Activated naive CD8-positive, alpha-beta T cell (primary cell): ENCODE data around the gene BSN.

Experiments
- H3K27ac Mint-ChIP-seq: one replicate; pipeline ENCODE4 v1.8.0; 2021; ENCODE audit warnings: mixed read lengths
- H3K27me3 Mint-ChIP-seq: one replicate; pipeline ENCODE4 v1.8.0; 2021; ENCODE audit warnings: mixed read lengths
- H3K36me3 Mint-ChIP-seq: one replicate; pipeline ENCODE4 v1.8.0; 2021; ENCODE audit warnings: mixed read lengths
- H3K4me1 Mint-ChIP-seq: one replicate; pipeline ENCODE4 v1.8.0; 2021; ENCODE audit warnings: low read depth, mixed read lengths
- H3K4me3 Mint-ChIP-seq: one replicate; pipeline ENCODE4 v1.8.0; 2021; ENCODE audit warnings: mild to moderate bottlenecking, mixed read lengths
- H3K9me3 Mint-ChIP-seq: one replicate; pipeline ENCODE4 v1.8.0; 2021; ENCODE audit warnings: low read depth, mixed read lengths

Gene BSN

DNA sequence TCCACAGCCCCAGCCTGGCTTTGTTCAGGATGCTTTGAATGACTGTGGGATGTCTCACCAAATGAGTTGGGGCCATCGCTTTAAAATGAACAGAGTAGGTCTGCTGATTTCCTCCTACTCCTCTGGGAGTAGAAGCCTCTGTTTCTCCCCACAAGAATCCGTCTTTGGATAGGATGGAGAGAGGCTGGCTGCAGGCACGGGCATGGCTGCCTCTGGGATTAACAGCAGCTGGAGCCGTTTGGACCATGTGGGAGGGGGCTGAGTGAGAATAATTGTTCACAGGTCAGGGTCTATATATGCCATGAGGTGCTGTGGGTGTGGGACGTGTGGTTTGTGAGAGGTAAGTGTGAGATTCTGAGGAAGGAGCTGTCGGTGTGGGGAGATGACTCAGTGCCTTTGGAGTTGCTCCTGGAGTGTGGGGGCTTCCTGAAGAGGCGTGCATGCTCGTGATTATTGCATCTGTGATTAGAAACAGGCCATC, 71.9 kb downstream of the BSN start:
- no peak overlapping the region for H3K4me3 Mint-ChIP-seq
- peaks cover 9% of the 10 kb centered on the region for H3K36me3 Mint-ChIP-seq
- no peaks in the 10 kb centered on the region for H3K9me3 Mint-ChIP-seq
- no peak overlapping the region for H3K27ac Mint-ChIP-seq
- peaks cover 4% of the 10 kb centered on the region for H3K4me1 Mint-ChIP-seq
- no peaks in the 10 kb centered on the region for H3K27me3 Mint-ChIP-seq

- Mint-ChIP-seq H3K27me3 (no peaks in the 10 kb centered on the region), H3K9me3 (no peaks in the 10 kb centered on the region), H3K36me3 (peaks cover 9% of the 10 kb centered on the region), H3K27ac (no peak overlapping the region), H3K4me3 (no peak overlapping the region), H3K4me1 (peaks cover 4% of the 10 kb centered on the region)
These were observed 72.5 kb downstream of the BSN start for GRCh38 chr3:49626796-49627195.

- peaks cover 4% of the 10 kb centered on the region for H3K4me1 Mint-ChIP-seq
These were observed 73.4 kb downstream of the BSN start for GRCh38 chr3:49627634-49628033.

DNA sequence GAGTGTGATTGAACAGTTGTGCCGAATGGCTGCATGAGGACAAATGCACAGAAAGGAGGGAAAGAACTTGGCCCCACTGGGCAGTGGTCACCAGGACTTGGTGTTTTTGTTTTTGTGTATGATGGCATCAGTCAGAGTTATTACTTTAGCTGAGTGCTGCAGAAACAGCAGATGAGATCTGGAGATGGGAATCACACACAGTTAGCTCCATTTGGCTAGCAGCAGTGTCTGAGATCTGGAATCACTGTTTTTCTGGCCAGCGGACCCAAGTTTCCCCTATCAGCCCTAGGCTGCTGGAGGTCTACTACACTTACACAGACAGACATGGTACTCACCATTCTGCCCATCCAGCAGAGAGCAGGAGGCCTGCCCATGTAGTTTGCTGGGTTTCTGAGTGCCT, 74.0 kb downstream of the BSN start:
- Mint-ChIP-seq H3K9me3 (no peaks in the 10 kb centered on the region), H3K4me3 (no peak overlapping the region), H3K36me3 (peaks cover 9% of the 10 kb centered on the region), H3K27me3 (no peaks in the 10 kb centered on the region), H3K27ac (no peak overlapping the region), H3K4me1 (peaks cover 4% of the 10 kb centered on the region)

More at GRCh38 chr3:49627634-49628033, 73.4 kb downstream of the BSN start:
- Mint-ChIP-seq H3K36me3 (peaks cover 9% of the 10 kb centered on the region), H3K27me3 (no peaks in the 10 kb centered on the region), H3K27ac (no peak overlapping the region), H3K4me3 (no peak overlapping the region), H3K9me3 (no peaks in the 10 kb centered on the region)

GRCh38 chr3:49629451-49629850, 75.2 kb downstream of the BSN start:
- peaks cover 4% of the 10 kb centered on the region for H3K4me1 Mint-ChIP-seq
- no peak overlapping the region for H3K4me3 Mint-ChIP-seq
- H3K27ac Mint-ChIP-seq, result no peak overlapping the region
- H3K36me3 Mint-ChIP-seq, result peaks cover 9% of the 10 kb centered on the region
- H3K27me3 Mint-ChIP-seq, result no peaks in the 10 kb centered on the region
- H3K9me3 Mint-ChIP-seq, result no peaks in the 10 kb centered on the region

DNA sequence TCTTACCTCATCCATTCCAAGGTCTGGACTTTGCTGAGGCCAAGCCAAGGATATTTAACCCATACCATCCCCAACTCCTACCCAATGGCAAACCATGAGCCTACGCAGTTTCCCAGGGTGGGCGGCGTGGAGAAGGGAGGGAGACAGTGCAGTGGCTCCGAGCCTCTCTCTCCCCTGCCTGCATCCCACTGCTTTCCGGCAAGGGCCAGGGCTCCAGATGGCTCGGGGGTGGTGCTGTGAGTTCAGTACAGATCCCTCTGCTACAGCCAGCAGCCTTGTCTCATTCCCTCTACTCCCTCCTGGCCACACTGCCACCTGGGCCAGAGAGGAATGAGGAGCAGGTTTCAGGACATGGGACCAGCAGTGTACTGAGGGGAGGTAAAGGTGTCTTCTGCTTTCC, 75.6 kb downstream of the BSN start:
- no peak overlapping the region for H3K27ac Mint-ChIP-seq
- no peaks in the 10 kb centered on the region for H3K27me3 Mint-ChIP-seq
- peaks cover 4% of the 10 kb centered on the region for H3K4me1 Mint-ChIP-seq
- H3K9me3 Mint-ChIP-seq, result no peaks in the 10 kb centered on the region
- peaks cover 9% of the 10 kb centered on the region for H3K36me3 Mint-ChIP-seq
- no peak overlapping the region for H3K4me3 Mint-ChIP-seq

- Mint-ChIP-seq H3K36me3 (peaks cover 7% of the 10 kb centered on the region), H3K27ac (no peak overlapping the region), H3K4me3 (no peak overlapping the region), H3K27me3 (no peaks in the 10 kb centered on the region), H3K4me1 (peaks cover 4% of the 10 kb centered on the region), H3K9me3 (no peaks in the 10 kb centered on the region)
These were observed 76.5 kb downstream of the BSN start for GRCh38 chr3:49630784-49631183.

DNA sequence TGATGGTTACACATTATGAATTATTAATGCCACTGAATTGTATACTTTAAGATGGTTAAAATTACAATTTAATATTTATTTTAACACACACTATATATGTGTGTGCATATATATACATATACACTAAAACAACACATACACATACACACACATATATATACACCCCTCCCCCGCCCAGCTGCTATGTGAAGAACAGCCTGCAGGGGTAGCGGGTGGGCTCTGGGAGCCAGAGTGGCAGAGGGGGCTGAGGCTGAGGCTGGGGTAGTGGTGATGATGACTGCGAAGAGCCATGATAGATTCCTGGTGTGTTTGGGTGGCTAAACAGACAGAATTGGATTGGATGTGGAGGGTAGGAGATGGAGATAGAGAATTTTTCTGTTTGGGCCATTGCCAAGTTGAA, 80.5 kb downstream of the BSN start:
- Mint-ChIP-seq H3K27me3 (no peaks in the 10 kb centered on the region), H3K27ac (no peak overlapping the region), H3K4me3 (no peak overlapping the region), H3K4me1 (no peaks in the 10 kb centered on the region), H3K36me3 (peaks cover 3% of the 10 kb centered on the region), H3K9me3 (no peaks in the 10 kb centered on the region)

- no peaks in the 10 kb centered on the region for H3K36me3 Mint-ChIP-seq
These were observed 82.8 kb downstream of the BSN start for GRCh38 chr3:49636883-49637609.

DNA sequence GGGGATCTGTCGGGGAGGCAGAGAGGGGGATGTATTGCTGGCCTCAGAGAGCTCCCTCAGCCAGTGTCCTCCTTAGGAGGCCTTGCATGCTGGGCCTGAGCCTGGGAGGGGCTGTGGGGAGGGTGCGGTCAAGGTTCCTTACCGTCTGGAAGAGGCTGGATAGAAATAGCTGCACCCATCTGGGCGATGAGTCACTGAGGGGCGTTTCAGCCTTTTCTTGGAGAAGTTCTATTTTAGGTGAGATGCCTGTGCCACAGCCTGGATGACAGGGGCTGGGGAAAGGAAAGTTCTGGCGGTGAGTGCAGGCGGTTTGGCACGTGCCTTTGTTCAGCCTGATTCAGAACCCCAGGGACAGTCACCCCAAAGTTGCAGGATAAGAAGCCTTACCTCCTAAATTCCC, 84.2 kb downstream of the BSN start:
- H3K27ac Mint-ChIP-seq, result no peak overlapping the region
- no peaks in the 10 kb centered on the region for H3K27me3 Mint-ChIP-seq
- H3K4me3 Mint-ChIP-seq, result no peak overlapping the region
- no peaks in the 10 kb centered on the region for H3K4me1 Mint-ChIP-seq
- no peaks in the 10 kb centered on the region for H3K9me3 Mint-ChIP-seq
- H3K36me3 Mint-ChIP-seq, result no peaks in the 10 kb centered on the region

More at GRCh38 chr3:49636883-49637609, 82.8 kb downstream of the BSN start:
- no peaks in the 10 kb centered on the region for H3K4me1 Mint-ChIP-seq
- H3K27me3 Mint-ChIP-seq, result no peaks in the 10 kb centered on the region
- H3K9me3 Mint-ChIP-seq, result no peaks in the 10 kb centered on the region
- no peak overlapping the region for H3K27ac Mint-ChIP-seq
- H3K4me3 Mint-ChIP-seq, result no peak overlapping the region

- Mint-ChIP-seq H3K9me3 (no peaks in the 10 kb centered on the region), H3K27ac (no peak overlapping the region), H3K4me1 (no peaks in the 10 kb centered on the region), H3K27me3 (no peaks in the 10 kb centered on the region), H3K36me3 (no peaks in the 10 kb centered on the region), H3K4me3 (no peak overlapping the region)
These were observed 85.3 kb downstream of the BSN start for GRCh38 chr3:49639551-49639950.

GRCh38 chr3:49641292-49641691, 87.0 kb downstream of the BSN start:
- H3K36me3 Mint-ChIP-seq, result no peaks in the 10 kb centered on the region
- H3K4me3 Mint-ChIP-seq, result no peak overlapping the region
- H3K9me3 Mint-ChIP-seq, result no peaks in the 10 kb centered on the region
- no peak overlapping the region for H3K27ac Mint-ChIP-seq
- no peaks in the 10 kb centered on the region for H3K27me3 Mint-ChIP-seq
- H3K4me1 Mint-ChIP-seq, result no peaks in the 10 kb centered on the region

DNA sequence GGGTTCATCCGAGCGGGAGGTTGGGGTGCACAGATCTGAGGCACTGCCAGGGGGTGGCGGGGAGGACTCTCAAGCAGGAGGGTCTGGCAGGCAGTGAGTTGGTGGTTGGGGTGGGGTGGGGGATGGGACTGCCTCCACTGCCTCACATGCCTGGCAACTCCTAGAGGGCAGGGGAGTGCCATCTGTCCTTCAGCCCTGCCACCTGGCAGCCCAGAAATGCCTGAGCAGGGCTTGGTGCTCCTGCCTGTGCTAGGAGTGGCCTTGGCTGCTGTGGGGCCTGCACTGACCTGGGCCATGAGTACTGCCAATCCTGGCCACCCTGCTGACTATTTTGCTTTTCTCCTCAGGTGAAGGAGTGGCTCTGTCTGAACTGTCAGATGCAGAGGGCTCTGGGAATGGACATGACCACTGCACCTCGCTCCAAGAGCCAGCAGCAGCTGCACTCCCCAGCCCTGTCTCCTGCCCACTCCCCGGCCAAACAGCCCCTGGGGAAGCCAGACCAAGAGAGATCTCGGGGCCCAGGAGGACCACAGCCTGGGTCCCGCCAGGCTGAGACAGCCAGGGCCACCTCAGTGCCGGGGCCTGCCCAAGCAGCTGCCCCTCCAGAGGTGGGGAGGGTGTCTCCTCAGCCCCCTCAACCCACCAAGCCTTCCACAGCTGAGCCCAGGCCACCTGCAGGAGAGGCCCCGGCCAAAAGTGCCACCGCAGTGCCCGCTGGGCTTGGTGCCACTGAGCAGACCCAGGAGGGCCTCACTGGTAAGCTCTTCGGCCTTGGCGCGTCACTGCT, 87.8 kb downstream of the BSN start:
- Mint-ChIP-seq H3K36me3 (no peaks in the 10 kb centered on the region), H3K27me3 (no peaks in the 10 kb centered on the region), H3K27ac (no peak overlapping the region), H3K9me3 (no peaks in the 10 kb centered on the region), H3K4me3 (no peak overlapping the region), H3K4me1 (no peaks in the 10 kb centered on the region)

DNA sequence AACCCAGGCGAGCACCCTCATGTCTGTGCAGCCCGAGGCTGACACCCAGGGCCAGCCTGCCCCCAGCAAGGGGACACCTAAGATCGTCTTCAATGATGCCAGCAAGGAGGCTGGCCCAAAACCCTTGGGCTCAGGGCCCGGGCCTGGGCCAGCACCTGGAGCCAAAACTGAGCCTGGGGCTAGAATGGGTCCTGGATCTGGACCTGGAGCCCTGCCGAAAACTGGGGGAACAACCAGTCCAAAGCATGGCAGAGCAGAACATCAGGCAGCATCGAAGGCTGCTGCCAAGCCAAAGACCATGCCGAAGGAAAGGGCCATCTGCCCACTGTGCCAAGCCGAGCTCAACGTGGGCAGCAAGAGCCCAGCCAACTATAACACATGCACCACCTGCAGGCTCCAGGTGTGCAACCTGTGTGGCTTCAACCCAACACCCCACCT, 88.5 kb downstream of the BSN start:
- H3K9me3 Mint-ChIP-seq, result no peaks in the 10 kb centered on the region
- H3K4me3 Mint-ChIP-seq, result no peak overlapping the region
- H3K27me3 Mint-ChIP-seq, result no peaks in the 10 kb centered on the region
- no peak overlapping the region for H3K27ac Mint-ChIP-seq
- no peaks in the 10 kb centered on the region for H3K4me1 Mint-ChIP-seq
- H3K36me3 Mint-ChIP-seq, result no peaks in the 10 kb centered on the region

GRCh38 chr3:49644684-49645083, 90.4 kb downstream of the BSN start:
- Mint-ChIP-seq H3K36me3 (no peaks in the 10 kb centered on the region), H3K4me3 (no peak overlapping the region), H3K9me3 (no peaks in the 10 kb centered on the region), H3K4me1 (no peaks in the 10 kb centered on the region), H3K27ac (no peak overlapping the region), H3K27me3 (no peaks in the 10 kb centered on the region)
